Parathyroid adenoma (tissue), 2 donors: ENCODE data around the gene ACVR1B.

Experiments used
- H2AFZ ChIP-seq: fragments of 300-600 bp; sonication (generic); one replicate; pipeline ENCODE4 v1.7.0; 2017; ENCODE audit warnings: antibody characterized with exemption, mild to moderate bottlenecking
- H3K27ac ChIP-seq: fragments of 300-600 bp; sonication (generic); one replicate; pipeline ENCODE4 v1.7.0; 2017
- H3K27me3 ChIP-seq: fragments of 300-600 bp; sonication (generic); one replicate; pipeline ENCODE4 v1.7.0; 2017; ENCODE audit warnings: low read length; ENCODE audit not compliant: control insufficient read depth, insufficient read depth
- H3K36me3 ChIP-seq: fragments of 300-600 bp; sonication (generic); one replicate; pipeline ENCODE4 v1.7.0; 2017; ENCODE audit warnings: low read length; ENCODE audit not compliant: control insufficient read depth, insufficient read depth
- H3K4me1 ChIP-seq: fragments of 300-600 bp; sonication (generic); one replicate; pipeline ENCODE4 v1.7.0; 2017; ENCODE audit warnings: control low read depth
- H3K4me2 ChIP-seq: fragments of 300-600 bp; sonication (generic); one replicate; pipeline ENCODE4 v1.7.0; 2017; ENCODE audit warnings: low read length
- H3K4me3 ChIP-seq: fragments of 300-600 bp; sonication (generic); one replicate; pipeline ENCODE4 v1.7.0; 2017; ENCODE audit warnings: low read depth, low read length
- H3K79me2 ChIP-seq: fragments of 300-600 bp; sonication (generic); one replicate; pipeline ENCODE4 v1.7.0; 2017; ENCODE audit warnings: control low read depth
- H3K9ac ChIP-seq: fragments of 300-600 bp; sonication (generic); one replicate; pipeline ENCODE4 v1.7.0; 2017; ENCODE audit warnings: mild to moderate bottlenecking
- H3K9me3 ChIP-seq: fragments of 300-600 bp; sonication (generic); one replicate; pipeline ENCODE4 v1.7.0; 2017; ENCODE audit warnings: low read length; ENCODE audit not compliant: control insufficient read depth
- CTCF ChIP-seq: fragments of 300-600 bp; sonication (generic); IDR thresholded peaks from one replicate; pipeline ENCODE4 v1.7.0; 2017; ENCODE audit warnings: antibody characterized with exemption, mild to moderate bottlenecking
- donor health status: primary hyperparathyroidism.

Gene ACVR1B

GRCh38 chr12:51955702-51956101, 4.2 kb downstream of the ACVR1B start:
- H3K27ac ChIP-seq = peak overlapping the region; percentile 94
- no peak overlapping the region for H3K4me2 ChIP-seq
- no peaks in the 10 kb centered on the region for H3K36me3 ChIP-seq
- H3K27me3 ChIP-seq = no peaks in the 10 kb centered on the region
- no peaks in the 10 kb centered on the region for H3K9me3 ChIP-seq
- TF ChIP-seq CTCF = no peak
- H3K9ac ChIP-seq = no peak overlapping the region
- peaks cover 75% of the 10 kb centered on the region for H3K79me2 ChIP-seq
- no peak overlapping the region for H2AFZ ChIP-seq
- no peak overlapping the region for H3K4me3 ChIP-seq
- peaks cover 38% of the 10 kb centered on the region for H3K4me1 ChIP-seq

GRCh38 chr12:51958542-51958941, 7.0 kb downstream of the ACVR1B start:
- TF ChIP-seq CTCF = no peak
- no peak overlapping the region for H2AFZ ChIP-seq
- no peak overlapping the region for H3K9ac ChIP-seq
- H3K27me3 ChIP-seq = no peaks in the 10 kb centered on the region
- H3K9me3 ChIP-seq = no peaks in the 10 kb centered on the region
- no peak overlapping the region for H3K27ac ChIP-seq
- H3K4me1 ChIP-seq = peaks cover 48% of the 10 kb centered on the region
- H3K4me2 ChIP-seq = peak overlapping the region; percentile 51
- no peak overlapping the region for H3K4me3 ChIP-seq
- no peaks in the 10 kb centered on the region for H3K36me3 ChIP-seq
- peaks cover 68% of the 10 kb centered on the region for H3K79me2 ChIP-seq

- Histone ChIP-seq H3K79me2 (peaks cover 74% of the 10 kb centered on the region), H3K9me3 (no peaks in the 10 kb centered on the region), H3K4me3 (no peak overlapping the region), H3K4me1 (peaks cover 43% of the 10 kb centered on the region), H3K27ac (no peak overlapping the region), H3K36me3 (no peaks in the 10 kb centered on the region), H3K4me2 (peak overlapping the region; percentile 51), H3K9ac (no peak overlapping the region), H3K27me3 (no peaks in the 10 kb centered on the region), H2AFZ (no peak overlapping the region)
- no peak for TF ChIP-seq CTCF
Observed at GRCh38 chr12:51959211-51959610, 7.7 kb downstream of the ACVR1B start.

GRCh38 chr12:51959921-51960320, 8.4 kb downstream of the ACVR1B start:
- Histone ChIP-seq H3K27ac (no peak overlapping the region), H3K27me3 (no peaks in the 10 kb centered on the region), H3K4me1 (peaks cover 36% of the 10 kb centered on the region), H3K9ac (no peak overlapping the region), H3K9me3 (no peaks in the 10 kb centered on the region), H3K4me2 (no peak overlapping the region), H2AFZ (no peak overlapping the region), H3K4me3 (no peak overlapping the region), H3K79me2 (peaks cover 68% of the 10 kb centered on the region), H3K36me3 (no peaks in the 10 kb centered on the region)
- no peak for TF ChIP-seq CTCF

- no peak overlapping the region for H3K4me2 ChIP-seq
- H3K9ac ChIP-seq = no peak overlapping the region
- H3K27ac ChIP-seq = no peak overlapping the region
- no peaks in the 10 kb centered on the region for H3K9me3 ChIP-seq
- H3K27me3 ChIP-seq = no peaks in the 10 kb centered on the region
- TF ChIP-seq CTCF = no peak
- H2AFZ ChIP-seq = no peak overlapping the region
- no peak overlapping the region for H3K4me3 ChIP-seq
- peaks cover 68% of the 10 kb centered on the region for H3K79me2 ChIP-seq
- H3K4me1 ChIP-seq = peaks cover 30% of the 10 kb centered on the region
- H3K36me3 ChIP-seq = no peaks in the 10 kb centered on the region
Observed at GRCh38 chr12:51960488-51960887, 9.0 kb downstream of the ACVR1B start.
